Panc1 (cell line): ENCODE results near the gene RAB2B. TPM values are rescaled to one million over a fixed set of nuclear protein-coding genes. Genes with fewer than 3 reads are reported as not detected.

Experiments
- ATAC-seq: fragments of 200-7000 bp; cut with Tn5 transposase; 2 replicates; pipeline ENCODE4 v1.9.1; 2020; ENCODE audit warnings: mild to moderate bottlenecking, moderate library complexity
- BruUV-seq: library from RNA; stranded (reverse); fragments of 400-500 nt; replicated peaks from 2 replicates; lab custom pipeline; 2021; lab: Mats Ljungman, UMichigan
- CTCF ChIA-PET: fragments of 300-600 bp; sonication (Branson Sonifier 250); formaldehyde crosslinking; loops from one replicate; lab custom pipeline; 2022; ENCODE audit warnings: antibody characterized with exemption; lab: Charles Lee
- POLR2A ChIA-PET: fragments of 300-600 bp; sonication (Branson Sonifier 250); formaldehyde crosslinking; loops from one replicate; lab custom pipeline; 2022; ENCODE audit warnings: antibody characterized with exemption; lab: Charles Lee
- DNase-seq: peaks from one replicate; pipeline ENCODE4 v3.0.0-alpha.2; 2010; ENCODE audit warnings: low read depth, low spot score
- H3K27ac ChIP-seq: 2 replicates; pipeline ENCODE4 v1.5.1; 2011; ENCODE audit warnings: mild to moderate bottlenecking, low read length, inconsistent platforms
- H3K27me3 ChIP-seq: fragments of 200-500 bp; sonication (Bioruptor generic); 2 replicates; pipeline ENCODE4 v1.6.0; 2014; ENCODE audit warnings: low read length, inconsistent platforms; ENCODE audit not compliant: control insufficient read depth, insufficient read depth
- H3K36me3 ChIP-seq: fragments of 200-500 bp; sonication (Bioruptor generic); 2 replicates; pipeline ENCODE4 v1.5.1; 2014; ENCODE audit warnings: inconsistent platforms, mild to moderate bottlenecking, low read length, moderate library complexity; ENCODE audit not compliant: control insufficient read depth, insufficient read depth
- H3K4me1 ChIP-seq: 2 replicates; pipeline ENCODE4 v1.5.1; 2011; ENCODE audit warnings: inconsistent platforms, mild to moderate bottlenecking, low read length, moderate library complexity; ENCODE audit not compliant: control insufficient read depth, insufficient read depth
- H3K4me3 ChIP-seq, 2 experiments: 2 replicates each; pipeline ENCODE4 v1.5.1; 2011 to 2012; ENCODE audit warnings: low read depth in 2 of 2, low read length in 2 of 2, mild to moderate bottlenecking in 2 of 2, inconsistent platforms in 1 of 2, moderate library complexity in 1 of 2
- H3K9me3 ChIP-seq: fragments of 200-500 bp; sonication (Bioruptor generic); 2 replicates; pipeline ENCODE4 v1.5.1; 2014; ENCODE audit warnings: low read depth, mild to moderate bottlenecking, inconsistent platforms, low read length, moderate library complexity; ENCODE audit not compliant: control insufficient read depth, insufficient read depth
- POLR2AphosphoS5 ChIP-seq: IDR thresholded peaks from 2 replicates; pipeline ENCODE4 v1.6.1; 2012; ENCODE audit warnings: mild to moderate bottlenecking, low read depth, low read length, moderate library complexity
- SIN3A ChIP-seq: IDR thresholded peaks from 2 replicates; pipeline ENCODE4 v1.6.1; 2012; ENCODE audit warnings: low read depth, mild to moderate bottlenecking, low read length, moderate library complexity, borderline replicate concordance; ENCODE audit not compliant: insufficient read depth
- TCF7L2 ChIP-seq: IDR thresholded peaks from 2 replicates; pipeline ENCODE4 v1.6.1; 2011; ENCODE audit warnings: mild to moderate bottlenecking, low read depth, low read length, inconsistent platforms
- in situ Hi-C: cut with HindIII; loops from 2 replicates; pipeline ENCODE4 v1.10.0; 2016; ENCODE audit warnings: low sequenced_read_pairs, low pct_unique_long_range_greater_than_20kb
- intact Hi-C: fragments of 100-400 bp; cut with micrococcal nuclease; formaldehyde crosslinking; loops from one replicate; pipeline ENCODE4 v1.10.0; 2022; ENCODE audit not compliant: unreplicated experiment
- total RNA-seq: library from RNA; stranded (reverse); gene quantifications from one replicate; pipeline ENCODE4 v1.2.1, GENCODE V29; 2021; ENCODE audit not compliant: unreplicated experiment
- TF ChIP-seq, protein P1 (sequence below): fragments of 450-650 bp; IDR thresholded peaks from 2 replicates; pipeline ENCODE4 v1.5.1; 2017; ENCODE audit warnings: mild to moderate bottlenecking
- TF ChIP-seq, protein P2 (sequence below), 2 experiments: IDR thresholded peaks; 2 replicates each; pipeline ENCODE4 v1.6.1; 2011 to 2012; ENCODE audit warnings: low read depth in 2 of 2, control low read depth in 1 of 2, low read length in 1 of 2, mild to moderate bottlenecking in 1 of 2, moderate library complexity in 1 of 2; ENCODE audit not compliant: insufficient read depth in 1 of 2

RAB2B gene
- total RNA-seq, 1 experiment from 2014 or later, result 17.0 TPM

DNA sequence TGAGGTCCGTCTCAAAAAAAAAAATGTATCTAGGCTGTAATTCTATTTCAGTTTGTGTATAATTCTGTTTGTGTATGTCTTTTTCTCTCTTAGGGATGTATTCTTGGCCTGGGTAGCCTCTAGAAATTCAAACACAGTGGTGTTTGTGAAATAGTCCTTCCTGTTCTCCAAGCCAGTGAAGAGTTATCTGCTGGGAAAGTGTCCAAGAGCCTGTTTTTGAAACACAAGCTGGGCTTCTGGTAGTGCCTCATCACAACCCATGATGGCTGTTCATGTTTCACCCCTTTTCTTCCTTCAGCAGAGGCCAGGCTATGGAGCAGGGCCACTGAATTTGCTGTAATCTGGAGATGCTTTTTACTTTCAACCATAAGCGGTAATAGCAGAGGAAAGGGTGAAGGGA, 19.7 kb upstream of the RAB2B start:
- POLR2A ChIA-PET, result interaction anchor here (0.5 kb wide), 1 partner anchor 12 kb away, joined by 9 read pairs; no protein-coding TSS in a partner anchor
- in situ Hi-C loops (no loop called here), intact Hi-C loops (loop anchor here (5.0 kb wide), 1 partner anchor 56 kb away; no protein-coding TSS in a partner anchor)
- no peak for ATAC-seq
- no peaks in the 10 kb centered on the region for H3K9me3 ChIP-seq
- no TSS peak for BruUV-seq
- no peak overlapping the region for H3K4me3 ChIP-seq
- CTCF ChIA-PET, result no interaction called here
- no peaks in the 10 kb centered on the region for H3K27me3 ChIP-seq
- no peak for TF ChIP-seq TCF7L2
- TF ChIP-seq, protein P1, sequence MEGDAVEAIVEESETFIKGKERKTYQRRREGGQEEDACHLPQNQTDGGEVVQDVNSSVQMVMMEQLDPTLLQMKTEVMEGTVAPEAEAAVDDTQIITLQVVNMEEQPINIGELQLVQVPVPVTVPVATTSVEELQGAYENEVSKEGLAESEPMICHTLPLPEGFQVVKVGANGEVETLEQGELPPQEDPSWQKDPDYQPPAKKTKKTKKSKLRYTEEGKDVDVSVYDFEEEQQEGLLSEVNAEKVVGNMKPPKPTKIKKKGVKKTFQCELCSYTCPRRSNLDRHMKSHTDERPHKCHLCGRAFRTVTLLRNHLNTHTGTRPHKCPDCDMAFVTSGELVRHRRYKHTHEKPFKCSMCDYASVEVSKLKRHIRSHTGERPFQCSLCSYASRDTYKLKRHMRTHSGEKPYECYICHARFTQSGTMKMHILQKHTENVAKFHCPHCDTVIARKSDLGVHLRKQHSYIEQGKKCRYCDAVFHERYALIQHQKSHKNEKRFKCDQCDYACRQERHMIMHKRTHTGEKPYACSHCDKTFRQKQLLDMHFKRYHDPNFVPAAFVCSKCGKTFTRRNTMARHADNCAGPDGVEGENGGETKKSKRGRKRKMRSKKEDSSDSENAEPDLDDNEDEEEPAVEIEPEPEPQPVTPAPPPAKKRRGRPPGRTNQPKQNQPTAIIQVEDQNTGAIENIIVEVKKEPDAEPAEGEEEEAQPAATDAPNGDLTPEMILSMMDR, result no peak
- TF ChIP-seq, protein P2, sequence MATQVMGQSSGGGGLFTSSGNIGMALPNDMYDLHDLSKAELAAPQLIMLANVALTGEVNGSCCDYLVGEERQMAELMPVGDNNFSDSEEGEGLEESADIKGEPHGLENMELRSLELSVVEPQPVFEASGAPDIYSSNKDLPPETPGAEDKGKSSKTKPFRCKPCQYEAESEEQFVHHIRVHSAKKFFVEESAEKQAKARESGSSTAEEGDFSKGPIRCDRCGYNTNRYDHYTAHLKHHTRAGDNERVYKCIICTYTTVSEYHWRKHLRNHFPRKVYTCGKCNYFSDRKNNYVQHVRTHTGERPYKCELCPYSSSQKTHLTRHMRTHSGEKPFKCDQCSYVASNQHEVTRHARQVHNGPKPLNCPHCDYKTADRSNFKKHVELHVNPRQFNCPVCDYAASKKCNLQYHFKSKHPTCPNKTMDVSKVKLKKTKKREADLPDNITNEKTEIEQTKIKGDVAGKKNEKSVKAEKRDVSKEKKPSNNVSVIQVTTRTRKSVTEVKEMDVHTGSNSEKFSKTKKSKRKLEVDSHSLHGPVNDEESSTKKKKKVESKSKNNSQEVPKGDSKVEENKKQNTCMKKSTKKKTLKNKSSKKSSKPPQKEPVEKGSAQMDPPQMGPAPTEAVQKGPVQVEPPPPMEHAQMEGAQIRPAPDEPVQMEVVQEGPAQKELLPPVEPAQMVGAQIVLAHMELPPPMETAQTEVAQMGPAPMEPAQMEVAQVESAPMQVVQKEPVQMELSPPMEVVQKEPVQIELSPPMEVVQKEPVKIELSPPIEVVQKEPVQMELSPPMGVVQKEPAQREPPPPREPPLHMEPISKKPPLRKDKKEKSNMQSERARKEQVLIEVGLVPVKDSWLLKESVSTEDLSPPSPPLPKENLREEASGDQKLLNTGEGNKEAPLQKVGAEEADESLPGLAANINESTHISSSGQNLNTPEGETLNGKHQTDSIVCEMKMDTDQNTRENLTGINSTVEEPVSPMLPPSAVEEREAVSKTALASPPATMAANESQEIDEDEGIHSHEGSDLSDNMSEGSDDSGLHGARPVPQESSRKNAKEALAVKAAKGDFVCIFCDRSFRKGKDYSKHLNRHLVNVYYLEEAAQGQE (IDR thresholded peaks at IDR 0.05; ENCODE audit: insufficient read depth in 1 of 2, low read depth in 2 of 2, low read length in 1 of 2), result no peak
- TF ChIP-seq POLR2AphosphoS5, result no peak
- TF ChIP-seq SIN3A, result no peak
- H3K4me1 ChIP-seq, result no peaks in the 10 kb centered on the region
- no peak for DNase-seq
- no peak overlapping the region for H3K27ac ChIP-seq
- H3K36me3 ChIP-seq, result peaks cover 27% of the 10 kb centered on the region

DNA sequence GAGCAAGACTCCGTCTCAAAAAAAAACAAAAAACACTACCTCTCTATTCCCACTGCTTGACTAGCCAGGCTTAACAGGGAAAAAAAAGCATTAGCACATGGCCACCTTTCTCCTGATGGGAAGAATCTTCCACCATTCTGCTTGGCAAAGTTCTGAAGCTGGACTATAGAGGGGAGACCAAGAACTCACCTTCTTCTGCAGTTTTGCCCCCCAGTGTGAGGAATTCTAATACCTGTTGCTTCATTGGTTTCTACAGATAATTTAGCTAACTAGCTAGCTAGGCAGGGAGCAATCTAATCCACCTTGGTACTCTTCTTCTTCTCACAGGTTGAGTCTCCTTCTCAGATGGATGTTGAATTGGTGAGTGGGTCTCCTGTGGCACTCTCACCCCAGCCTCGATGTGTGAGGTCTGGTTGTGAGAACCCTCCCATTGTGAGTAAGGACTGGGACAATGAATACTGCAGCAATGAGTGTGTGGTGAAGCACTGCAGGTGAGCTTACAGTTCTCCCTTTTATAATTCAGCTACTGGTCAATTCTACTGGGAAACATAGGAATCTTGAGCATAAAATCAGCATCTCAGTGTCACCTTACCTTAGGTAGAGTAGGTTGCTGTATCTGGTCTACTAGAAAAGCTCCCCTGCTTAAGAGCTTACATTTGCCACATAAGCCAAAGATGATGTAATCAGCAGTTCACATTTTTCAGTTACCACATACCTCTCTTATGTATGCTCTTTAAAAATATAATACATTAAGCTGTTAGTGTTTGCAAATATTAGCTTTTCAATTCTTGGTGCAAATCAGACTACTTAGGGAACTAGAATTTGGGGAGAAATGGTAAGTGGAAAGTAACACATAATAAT, 18.4 kb upstream of the RAB2B start:
- in situ Hi-C loops, result no loop called here
- H3K4me3 ChIP-seq, result no peak overlapping the region

More for the DNA sequence above, 18.4 kb upstream of the RAB2B start:
- no peak for TF ChIP-seq POLR2AphosphoS5
- TF ChIP-seq, protein P2 (IDR thresholded peaks at IDR 0.05; ENCODE audit: insufficient read depth in 1 of 2, low read depth in 2 of 2, low read length in 1 of 2), result no peak
- TF ChIP-seq, protein P1, result no peak
- Histone ChIP-seq H3K27me3 (no peaks in the 10 kb centered on the region), H3K4me1 (no peaks in the 10 kb centered on the region), H3K27ac (no peak overlapping the region), H3K9me3 (no peaks in the 10 kb centered on the region), H3K36me3 (peaks cover 24% of the 10 kb centered on the region; the same call in 1 of the 2 replicates)
- no TSS peak for BruUV-seq
- ChIA-PET POLR2A (interaction anchor here (0.7 kb wide), 2 partner anchors 8 to 182 kb away, joined by 3 read pairs; no protein-coding TSS in a partner anchor), CTCF (interaction anchor here (0.6 kb wide), 1 partner anchor 1152 kb away, joined by 5 read pairs; no protein-coding TSS in a partner anchor)
- DNase-seq, result no peak
- intact Hi-C loops, result loop anchor here (5.0 kb wide), 1 partner anchor 57 kb away; no protein-coding TSS in a partner anchor
- no peak for ATAC-seq
